Central memory CD8-positive, alpha-beta T cell (primary cell): ENCODE measurements around the gene HOXB13.
"Not testable (repeated sequence)": the region's sequence is repeated elsewhere in the genome, so short reads cannot be mapped to it uniquely, and the experiment has no call there.

ENCODE experiments used
- ATAC-seq: fragments of 150-1000 bp; cut with Tn5 transposase; replicated peaks from 2 replicates; pipeline ENCODE4 v1.10.0; 2022; ENCODE audit warnings: mild to moderate bottlenecking, moderate FRiP score, moderate number of reproducible peaks; ENCODE audit not compliant: poor library complexity, severe bottlenecking; ENCODE audit errors: extremely low read depth
- DNase-seq, 2 donors: peaks; one replicate each; pipeline ENCODE4 v3.0.0; 2021; ENCODE audit warnings: low spot score in 2 of 2
- H3K27ac Mint-ChIP-seq: one replicate; pipeline ENCODE4 v1.8.0; 2022; ENCODE audit warnings: low read depth, mild to moderate bottlenecking, moderate library complexity, mixed read lengths
- H3K27me3 Mint-ChIP-seq: one replicate; pipeline ENCODE4 v1.8.0; 2022; ENCODE audit warnings: mixed read lengths
- H3K36me3 Mint-ChIP-seq: one replicate; pipeline ENCODE4 v1.8.0; 2022; ENCODE audit warnings: mild to moderate bottlenecking, moderate library complexity, mixed read lengths; ENCODE audit not compliant: insufficient read depth
- H3K4me1 Mint-ChIP-seq: one replicate; pipeline ENCODE4 v1.8.0; 2022; ENCODE audit warnings: mixed read lengths
- H3K4me3 Mint-ChIP-seq: one replicate; pipeline ENCODE4 v1.8.0; 2022; ENCODE audit warnings: mild to moderate bottlenecking, moderate library complexity, mixed read lengths
- H3K9me3 Mint-ChIP-seq: one replicate; pipeline ENCODE4 v1.8.0; 2022; ENCODE audit warnings: mixed read lengths

The HOXB13 gene

GRCh38 chr17:48721009-48721402 is 7.5 kb downstream of the HOXB13 start:
- Mint-ChIP-seq H3K4me1 (peaks cover 29% of the 10 kb centered on the region), H3K27ac (no peak overlapping the region), H3K36me3 (peaks cover 35% of the 10 kb centered on the region), H3K9me3 (no peaks in the 10 kb centered on the region), H3K27me3 (peaks cover 100% of the 10 kb centered on the region), H3K4me3 (no peak overlapping the region)
- no peak for DNase-seq
- no peak for ATAC-seq

- Mint-ChIP-seq H3K9me3 (no peaks in the 10 kb centered on the region), H3K4me1 (peaks cover 29% of the 10 kb centered on the region), H3K36me3 (peaks cover 34% of the 10 kb centered on the region), H3K4me3 (no peak overlapping the region), H3K27ac (peak overlapping the region; percentile 19), H3K27me3 (peaks cover 97% of the 10 kb centered on the region)
- no peak for ATAC-seq
- no peak for DNase-seq
Measured at GRCh38 chr17:48720266-48721008, 8.1 kb downstream of the HOXB13 start.

GRCh38 chr17:48719642-48720265 is 8.8 kb downstream of the HOXB13 start:
- ATAC-seq (no peak), DNase-seq (no peak)
- Mint-ChIP-seq H3K4me3 (no peak overlapping the region), H3K9me3 (no peaks in the 10 kb centered on the region), H3K27ac (peak overlapping the region; percentile 19), H3K4me1 (peaks cover 23% of the 10 kb centered on the region), H3K36me3 (peaks cover 29% of the 10 kb centered on the region), H3K27me3 (peaks cover 94% of the 10 kb centered on the region)

- peaks cover 94% of the 10 kb centered on the region for H3K27me3 Mint-ChIP-seq
- H3K4me3 Mint-ChIP-seq = peak overlapping the region; percentile 34
- peak overlapping the region; percentile 65 for H3K27ac Mint-ChIP-seq
- no peaks in the 10 kb centered on the region for H3K9me3 Mint-ChIP-seq
- no peak for DNase-seq
- no peak for ATAC-seq
- H3K4me1 Mint-ChIP-seq = peaks cover 16% of the 10 kb centered on the region
- H3K36me3 Mint-ChIP-seq = peaks cover 24% of the 10 kb centered on the region
Measured at GRCh38 chr17:48718761-48719641, 9.5 kb downstream of the HOXB13 start.

- ATAC-seq (no peak), DNase-seq (no peak)
- Mint-ChIP-seq H3K9me3 (no peaks in the 10 kb centered on the region), H3K27me3 (peaks cover 94% of the 10 kb centered on the region), H3K27ac (no peak overlapping the region), H3K4me3 (no peak overlapping the region), H3K4me1 (peaks cover 9% of the 10 kb centered on the region), H3K36me3 (peaks cover 20% of the 10 kb centered on the region)
Measured at GRCh38 chr17:48718227-48718760, 10.3 kb downstream of the HOXB13 start.

- ATAC-seq (no peak), DNase-seq (no peak)
- peaks cover 20% of the 10 kb centered on the region for H3K36me3 Mint-ChIP-seq
- H3K9me3 Mint-ChIP-seq = no peaks in the 10 kb centered on the region
- H3K4me3 Mint-ChIP-seq = no peak overlapping the region
- peaks cover 93% of the 10 kb centered on the region for H3K27me3 Mint-ChIP-seq
- no peak overlapping the region for H3K27ac Mint-ChIP-seq
- H3K4me1 Mint-ChIP-seq = peaks cover 6% of the 10 kb centered on the region
Measured at GRCh38 chr17:48717367-48718226, 11.0 kb downstream of the HOXB13 start.

GRCh38 chr17:48716549-48716948 is 12.0 kb downstream of the HOXB13 start:
- not testable (repeated sequence) for H3K9me3 Mint-ChIP-seq, ATAC-seq, H3K27ac Mint-ChIP-seq, H3K4me3 Mint-ChIP-seq, H3K4me1 Mint-ChIP-seq, DNase-seq
- Mint-ChIP-seq H3K27me3 (peaks cover 90% of the 10 kb centered on the region), H3K36me3 (peaks cover 20% of the 10 kb centered on the region)

GRCh38 chr17:48715496-48716399 is 12.8 kb downstream of the HOXB13 start:
- H3K4me1 Mint-ChIP-seq = peaks cover 6% of the 10 kb centered on the region
- peaks cover 18% of the 10 kb centered on the region for H3K36me3 Mint-ChIP-seq
- no peak for ATAC-seq
- no peak overlapping the region for H3K27ac Mint-ChIP-seq
- no peak for DNase-seq
- peaks cover 88% of the 10 kb centered on the region for H3K27me3 Mint-ChIP-seq
- no peak overlapping the region for H3K4me3 Mint-ChIP-seq
- H3K9me3 Mint-ChIP-seq = no peaks in the 10 kb centered on the region

- Mint-ChIP-seq H3K4me1 (no peaks in the 10 kb centered on the region), H3K27me3 (peaks cover 88% of the 10 kb centered on the region), H3K27ac (no peak overlapping the region), H3K4me3 (no peak overlapping the region), H3K36me3 (peaks cover 2% of the 10 kb centered on the region), H3K9me3 (no peaks in the 10 kb centered on the region)
- no peak for ATAC-seq
- no peak for DNase-seq
Measured at GRCh38 chr17:48711128-48711527, 17.4 kb downstream of the HOXB13 start.

- ATAC-seq (no peak), DNase-seq (no peak)
- peaks cover 94% of the 10 kb centered on the region for H3K27me3 Mint-ChIP-seq
- no peaks in the 10 kb centered on the region for H3K4me1 Mint-ChIP-seq
- H3K4me3 Mint-ChIP-seq = no peak overlapping the region
- H3K36me3 Mint-ChIP-seq = peaks cover 3% of the 10 kb centered on the region
- H3K9me3 Mint-ChIP-seq = no peaks in the 10 kb centered on the region
- H3K27ac Mint-ChIP-seq = no peak overlapping the region
Measured at GRCh38 chr17:48704361-48705248, 23.9 kb downstream of the HOXB13 start.
